HG02840 (cell line): ENCODE measurements around the gene FRAT2.
A peak's percentile ranks its signal among the peaks of the same experiment; 100 is the strongest.
"Not testable (repeated sequence)": the region's sequence is repeated elsewhere in the genome, so short reads cannot be mapped to it uniquely, and the experiment has no call there.

Source experiments
- ATAC-seq: cut with Tn5 transposase; IDR thresholded peaks from one replicate; pipeline ENCODE4 v1.9.1; 2021; ENCODE audit warnings: mild to moderate bottlenecking, moderate library complexity, moderate number of reproducible peaks; ENCODE audit not compliant: unreplicated experiment, low FRiP score

Gene FRAT2

GRCh38 chr10:97356918-97357317 is 22.4 kb upstream of the FRAT2 start:
- ATAC-seq = no peak

DNA sequence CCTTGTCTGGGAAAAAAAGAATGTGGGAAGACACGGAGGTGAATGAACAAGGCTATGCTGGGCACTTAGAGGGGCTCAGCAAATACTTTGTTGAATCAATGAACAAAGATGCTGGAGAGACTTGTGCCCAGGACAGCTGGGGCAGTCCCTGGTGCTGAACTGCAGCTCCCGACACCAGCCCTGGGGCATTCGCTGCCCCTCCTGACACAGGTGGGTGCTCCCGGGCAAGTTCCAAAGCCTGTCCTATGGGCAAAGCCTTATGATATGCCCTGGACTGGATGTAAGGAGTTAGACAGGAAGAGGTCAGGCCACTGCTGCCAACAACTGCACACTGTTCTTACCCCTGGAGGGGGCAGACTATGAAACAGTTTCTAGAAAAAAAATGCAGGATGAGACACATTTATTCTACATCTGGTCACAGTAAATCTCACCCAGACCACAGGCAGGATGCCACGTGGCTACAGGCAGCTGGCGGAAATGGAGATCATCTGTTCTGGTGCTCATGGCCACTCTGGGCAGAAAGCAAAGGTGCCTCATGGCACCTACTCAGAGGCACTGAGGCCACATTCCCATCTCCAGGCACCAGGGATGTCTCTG is 21.9 kb upstream of the FRAT2 start:
- ATAC-seq = no peak

GRCh38 chr10:97355571-97355975 is 21.0 kb upstream of the FRAT2 start:
- no peak for ATAC-seq

GRCh38 chr10:97353945-97354344 is 19.4 kb upstream of the FRAT2 start:
- ATAC-seq = no peak

DNA sequence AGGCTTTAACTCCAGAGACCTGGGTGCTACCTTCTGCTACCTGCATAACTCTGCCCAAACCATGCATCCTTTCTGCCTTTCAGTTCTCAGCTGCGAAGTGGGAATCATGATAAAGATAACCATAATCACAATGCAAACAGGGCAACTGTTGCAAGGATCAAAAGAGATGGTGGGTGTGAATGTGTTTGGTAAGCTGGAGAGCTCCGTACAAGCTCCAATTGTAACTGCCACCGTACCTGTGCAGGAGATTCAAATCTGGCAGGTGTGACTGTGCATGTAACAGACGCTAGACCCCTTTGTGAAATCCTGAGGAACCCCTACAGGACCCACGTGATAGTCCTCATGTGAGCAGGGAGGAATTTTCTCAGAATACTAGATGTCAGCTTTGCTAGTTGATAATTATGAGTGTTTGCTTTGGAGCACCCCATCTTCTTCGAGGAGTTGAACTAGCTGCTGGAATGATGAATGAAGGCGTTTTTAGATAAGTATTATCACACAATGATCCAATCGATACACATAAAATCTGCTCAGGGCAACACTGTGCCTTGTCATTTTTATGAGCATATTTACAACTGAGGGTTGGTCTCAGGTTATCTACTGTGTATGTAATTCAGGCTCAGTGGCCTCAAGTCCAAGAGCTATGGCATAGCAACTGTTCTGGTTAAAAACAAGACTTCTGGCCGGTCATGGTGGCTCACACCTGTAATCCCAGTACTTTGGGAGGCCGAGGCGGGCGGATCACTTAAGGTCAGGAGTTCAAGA is 15.4 kb upstream of the FRAT2 start:
- ATAC-seq = no peak

DNA sequence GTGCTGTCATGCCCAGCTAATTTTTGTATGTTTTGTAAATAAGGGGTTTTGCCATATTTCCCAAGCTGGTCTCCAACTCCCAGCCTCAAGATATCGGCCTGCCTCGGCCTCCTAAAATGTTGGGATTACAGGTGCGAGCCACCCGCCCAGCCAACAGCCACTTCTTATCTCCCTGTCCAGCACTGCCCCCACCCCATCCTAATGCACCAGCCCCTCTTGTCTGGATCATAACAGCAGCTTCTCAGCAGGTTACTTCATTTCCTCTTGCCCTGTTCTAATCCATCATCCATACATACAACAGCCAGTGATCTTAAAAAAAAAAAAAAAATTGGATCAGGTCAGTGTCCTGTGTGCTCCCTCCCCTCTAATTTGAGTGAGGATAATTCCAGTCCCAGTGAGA is 12.8 kb upstream of the FRAT2 start:
- no peak for ATAC-seq

DNA sequence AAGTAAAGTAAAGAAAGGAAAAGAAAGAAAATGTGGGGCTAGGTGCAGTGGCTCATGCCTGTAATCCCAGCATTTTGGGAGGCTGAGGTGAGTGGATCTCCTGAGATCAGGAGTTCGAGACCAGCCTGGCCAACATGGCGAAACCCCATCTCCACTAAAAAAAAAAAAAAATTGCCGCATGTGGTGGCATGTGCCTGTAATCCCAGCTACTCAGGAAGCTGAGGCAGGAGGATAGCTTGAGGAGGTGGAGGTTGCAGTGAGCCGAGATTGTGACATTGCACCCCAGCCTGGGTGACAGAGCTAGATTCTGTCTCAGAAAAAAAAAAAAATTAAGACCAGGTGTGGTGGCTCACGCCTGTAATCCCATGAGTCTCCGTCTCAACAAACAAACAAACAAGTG is 9.1 kb upstream of the FRAT2 start:
- not testable (repeated sequence) for ATAC-seq

- ATAC-seq = no peak
Measured at GRCh38 chr10:97341416-97341815, 6.9 kb upstream of the FRAT2 start.

DNA sequence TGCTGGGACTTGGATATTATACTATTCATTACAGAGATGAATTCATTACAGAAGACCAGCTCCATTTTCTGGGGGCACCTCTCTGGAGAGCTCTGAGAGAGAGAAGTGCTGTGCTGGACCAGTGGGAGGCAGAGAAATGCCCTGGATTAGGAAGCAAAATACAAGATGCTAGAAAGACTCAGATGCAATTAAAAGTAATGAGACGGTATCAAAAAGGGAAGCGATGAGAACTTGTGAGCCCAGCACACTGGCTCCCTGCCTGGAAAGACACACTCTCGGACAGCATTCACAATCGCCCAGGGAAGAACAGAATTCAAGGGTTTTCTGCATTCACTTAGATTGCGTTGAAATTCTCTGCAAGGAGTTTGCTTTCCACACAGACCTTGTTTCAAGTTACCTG is 3.5 kb upstream of the FRAT2 start:
- ATAC-seq = no peak

- no peak for ATAC-seq
Measured at GRCh38 chr10:97336942-97337831, 2.7 kb upstream of the FRAT2 start.

DNA sequence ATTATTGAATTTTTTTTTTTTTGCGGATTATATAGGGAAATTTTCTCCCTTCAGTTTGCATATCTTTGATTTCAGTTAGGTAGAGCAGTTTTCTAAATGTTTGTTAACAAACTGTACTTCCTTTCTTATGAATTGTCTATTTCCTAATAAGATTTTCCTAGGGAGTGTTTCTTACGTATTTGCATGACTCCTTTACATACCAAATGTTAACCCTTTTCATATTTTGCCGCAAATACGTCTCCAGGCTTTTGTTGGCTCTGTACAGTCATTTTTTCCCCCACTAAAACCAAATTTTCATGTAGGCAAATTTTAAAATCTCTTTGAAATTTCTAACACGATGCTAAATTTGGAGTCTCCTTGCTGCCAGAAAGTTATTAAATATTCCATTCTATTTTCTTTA is 1.9 kb upstream of the FRAT2 start:
- ATAC-seq = no peak

DNA sequence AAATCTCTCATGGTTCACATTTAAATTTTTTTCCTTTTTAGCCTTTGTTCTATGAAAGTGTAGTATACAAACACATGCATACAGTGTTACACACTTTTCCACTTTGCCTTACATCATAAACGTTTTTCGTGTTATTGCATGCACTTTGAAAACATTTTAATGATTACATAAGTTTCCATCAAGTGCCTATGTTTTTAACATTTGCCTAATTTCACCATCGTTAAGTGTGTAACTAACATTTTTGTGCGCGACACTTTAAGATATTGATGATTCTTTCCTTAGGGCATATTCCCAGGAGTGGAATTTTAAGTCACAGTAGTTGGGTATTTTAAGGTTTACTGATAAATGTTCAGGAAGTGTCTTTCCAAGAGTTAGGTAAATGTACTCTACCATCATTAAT is 1.5 kb upstream of the FRAT2 start:
- no peak for ATAC-seq

GRCh38 chr10:97335188-97335619 is 675 bp upstream of the FRAT2 start:
- ATAC-seq = no peak

- ATAC-seq = peak; percentile 17
Measured at GRCh38 chr10:97333601-97334369, 744 bp downstream of the FRAT2 start.

DNA sequence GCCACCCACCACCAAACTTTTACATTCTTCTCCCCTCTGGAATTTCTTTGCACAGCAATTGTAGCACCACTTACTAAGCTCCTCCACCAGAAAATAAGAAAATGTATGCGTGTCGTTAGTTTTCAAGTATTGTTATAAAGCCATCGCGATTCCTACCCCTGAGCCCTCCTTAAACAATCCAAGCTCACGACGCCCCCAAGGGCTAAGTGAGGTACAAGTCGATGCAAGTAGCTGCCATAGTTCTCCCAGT is 1.3 kb downstream of the FRAT2 start:
- ATAC-seq = no peak

- no peak for ATAC-seq
Measured at GRCh38 chr10:97332591-97333350, 1.8 kb downstream of the FRAT2 start.

- no peak for ATAC-seq
Measured at GRCh38 chr10:97331153-97331703, 3.3 kb downstream of the FRAT2 start.

DNA sequence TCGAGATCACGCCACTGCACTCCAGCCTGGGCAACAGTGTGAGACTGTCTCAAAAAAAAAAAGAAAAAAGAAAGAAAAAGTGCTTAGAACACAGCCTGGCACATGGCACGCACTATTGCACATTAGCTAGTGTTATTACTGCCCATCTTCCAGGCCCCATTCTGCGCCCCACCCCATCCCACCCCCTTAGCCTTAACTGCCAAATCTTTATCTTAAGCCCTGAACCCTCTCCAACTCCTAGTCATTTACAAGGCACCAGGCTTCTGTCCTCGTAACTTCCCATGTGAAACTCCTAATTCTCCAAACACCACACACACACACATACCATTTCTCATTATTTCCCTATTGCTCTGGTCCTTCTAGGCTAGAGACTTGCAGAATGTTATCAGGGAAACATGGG is 4.8 kb downstream of the FRAT2 start:
- ATAC-seq = no peak

DNA sequence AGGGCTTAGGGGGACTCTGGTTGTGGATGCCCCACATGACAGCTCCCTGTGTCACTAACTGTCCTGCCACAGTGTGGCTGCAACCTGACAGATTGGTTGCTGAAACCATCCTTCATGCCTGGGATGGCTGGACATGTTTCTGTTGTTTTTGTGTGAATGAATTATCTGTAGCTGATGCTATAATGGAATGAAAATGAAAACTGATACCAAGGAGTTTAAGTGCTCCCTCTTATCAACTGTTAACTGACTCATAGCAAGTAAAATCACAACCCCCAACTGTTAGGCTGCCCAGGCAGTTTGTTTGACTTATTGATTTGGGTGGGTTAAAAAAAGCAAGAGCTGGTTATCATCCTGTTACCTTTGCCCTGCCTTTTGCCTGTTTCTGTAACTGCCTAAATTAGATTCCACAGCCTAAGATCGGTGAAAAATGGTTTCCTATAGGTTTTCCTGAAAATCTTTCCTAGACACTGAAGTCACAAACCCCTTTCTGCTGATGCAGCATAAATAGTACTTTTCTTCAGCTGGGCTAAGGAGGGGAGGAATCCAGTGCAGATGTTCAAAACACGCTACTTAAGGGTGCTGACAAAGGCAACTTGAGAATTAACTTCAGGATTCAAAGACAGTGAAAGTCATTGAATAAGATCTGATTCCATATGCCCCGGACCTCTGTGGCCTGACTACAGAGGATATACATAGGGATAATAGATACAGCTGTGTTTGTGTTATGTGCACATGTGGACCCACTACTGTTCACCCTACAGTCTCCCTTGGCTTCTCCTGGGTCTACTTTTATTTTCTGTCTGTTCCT is 5.7 kb downstream of the FRAT2 start:
- ATAC-seq = no peak
